ENCODE measurements around the gene SERPINB12.

The SERPINB12 gene

DNA sequence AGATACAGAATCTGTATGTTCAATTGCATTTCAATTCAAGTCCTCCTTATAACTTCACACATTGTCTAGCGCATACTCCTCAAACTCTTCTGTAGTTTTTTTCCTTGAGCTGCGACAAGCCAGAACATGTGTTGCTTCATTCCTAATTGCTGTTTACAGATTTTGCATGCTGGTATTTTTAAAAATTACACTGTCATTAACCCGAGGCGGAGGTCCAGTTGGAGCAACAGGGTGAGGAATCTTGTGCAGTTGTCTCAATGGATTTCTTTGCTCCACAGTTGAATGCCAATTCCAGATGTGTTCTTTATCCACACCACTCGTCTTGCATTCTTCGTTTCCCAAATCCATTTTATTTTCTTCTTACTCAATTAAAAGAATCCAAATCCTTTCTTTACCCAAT, 28.6 kb downstream of the SERPINB12 start:
- H3K36me3 Mint-ChIP-seq = no peaks in the 10 kb centered on the region
- ATAC-seq = no peak
- no peaks in the 10 kb centered on the region for H3K9me3 Mint-ChIP-seq
- peaks cover 49% of the 10 kb centered on the region for H3K27me3 Mint-ChIP-seq
- no peak overlapping the region for H3K27ac Mint-ChIP-seq
- no peaks in the 10 kb centered on the region for H3K4me1 Mint-ChIP-seq
- H3K4me3 Mint-ChIP-seq = no peak overlapping the region

DNA sequence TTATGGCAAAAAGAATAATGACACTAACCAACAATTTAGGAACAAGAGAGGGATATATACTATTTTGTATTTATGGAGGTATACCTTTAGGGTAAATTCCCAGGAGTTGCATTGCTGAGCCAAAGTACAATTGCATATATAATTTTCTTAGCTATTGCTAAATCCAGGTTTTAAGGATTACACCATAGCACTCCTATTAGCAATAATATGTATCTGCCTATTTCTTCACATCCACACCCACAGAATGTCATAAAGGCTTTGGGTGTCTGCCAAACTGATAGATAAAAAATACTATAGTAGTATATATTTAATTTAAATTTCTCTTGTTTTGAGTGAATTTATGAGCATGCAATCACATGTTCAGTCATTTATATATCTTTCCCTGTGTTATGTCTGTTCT, 33.5 kb downstream of the SERPINB12 start:
- peaks cover 23% of the 10 kb centered on the region for H3K27me3 Mint-ChIP-seq
- no peaks in the 10 kb centered on the region for H3K9me3 Mint-ChIP-seq
- H3K4me3 Mint-ChIP-seq = no peak overlapping the region
- no peak for ATAC-seq
- no peaks in the 10 kb centered on the region for H3K36me3 Mint-ChIP-seq
- no peaks in the 10 kb centered on the region for H3K4me1 Mint-ChIP-seq
- H3K27ac Mint-ChIP-seq = no peak overlapping the region

DNA sequence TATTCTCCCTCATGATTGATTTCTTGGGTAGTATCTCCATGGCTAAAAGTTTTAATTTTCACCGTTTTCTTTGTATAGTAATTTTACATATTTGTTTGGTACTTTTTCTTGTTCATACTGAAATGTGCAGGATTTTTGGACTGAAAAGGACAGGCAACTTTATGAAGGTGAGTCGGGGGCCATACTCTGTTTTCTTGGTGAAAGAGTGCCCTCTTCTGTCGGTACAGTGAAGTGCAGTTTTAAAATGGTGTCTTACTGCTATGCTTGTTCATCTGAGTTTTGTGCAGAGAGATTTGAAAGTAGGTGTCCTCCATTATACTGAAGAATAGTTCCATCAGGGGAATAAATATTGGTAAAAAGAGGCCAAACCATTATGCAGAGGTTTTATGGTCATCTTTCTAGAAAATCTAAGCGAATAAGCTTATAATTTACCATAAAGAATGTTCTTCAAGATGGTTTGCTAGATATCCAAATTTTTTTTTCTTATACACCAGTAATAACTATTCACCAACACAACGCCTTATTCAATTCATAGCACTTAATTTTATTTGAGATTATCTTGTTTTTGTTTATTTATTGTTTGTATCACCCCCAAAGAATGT, 36.3 kb downstream of the SERPINB12 start:
- no peaks in the 10 kb centered on the region for H3K9me3 Mint-ChIP-seq
- H3K27ac Mint-ChIP-seq = no peak overlapping the region
- no peak overlapping the region for H3K4me3 Mint-ChIP-seq
- ATAC-seq = no peak
- H3K27me3 Mint-ChIP-seq = no peaks in the 10 kb centered on the region
- no peaks in the 10 kb centered on the region for H3K36me3 Mint-ChIP-seq
- no peaks in the 10 kb centered on the region for H3K4me1 Mint-ChIP-seq

DNA sequence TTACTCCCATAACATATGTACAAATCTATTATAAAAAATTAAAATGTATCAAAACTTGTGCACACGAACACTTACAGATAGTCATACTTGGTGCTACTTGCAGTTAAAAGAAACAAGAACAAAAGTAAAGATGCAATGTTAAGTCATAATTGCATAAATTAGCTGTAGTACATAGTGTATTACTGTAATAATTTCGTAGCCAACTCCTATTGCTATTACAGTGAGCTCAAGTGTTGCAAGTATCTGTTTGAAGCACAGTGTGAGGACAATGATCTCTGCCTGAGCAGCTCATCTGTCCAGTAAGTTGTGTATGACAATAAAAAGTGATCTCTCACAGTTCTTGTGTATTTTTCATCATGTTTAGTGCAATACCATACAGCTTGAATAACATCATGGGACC, 37.4 kb downstream of the SERPINB12 start:
- Mint-ChIP-seq H3K4me3 (no peak overlapping the region), H3K9me3 (no peaks in the 10 kb centered on the region), H3K36me3 (no peaks in the 10 kb centered on the region), H3K27me3 (peaks cover 5% of the 10 kb centered on the region), H3K27ac (no peak overlapping the region), H3K4me1 (no peaks in the 10 kb centered on the region)
- ATAC-seq = no peak

DNA sequence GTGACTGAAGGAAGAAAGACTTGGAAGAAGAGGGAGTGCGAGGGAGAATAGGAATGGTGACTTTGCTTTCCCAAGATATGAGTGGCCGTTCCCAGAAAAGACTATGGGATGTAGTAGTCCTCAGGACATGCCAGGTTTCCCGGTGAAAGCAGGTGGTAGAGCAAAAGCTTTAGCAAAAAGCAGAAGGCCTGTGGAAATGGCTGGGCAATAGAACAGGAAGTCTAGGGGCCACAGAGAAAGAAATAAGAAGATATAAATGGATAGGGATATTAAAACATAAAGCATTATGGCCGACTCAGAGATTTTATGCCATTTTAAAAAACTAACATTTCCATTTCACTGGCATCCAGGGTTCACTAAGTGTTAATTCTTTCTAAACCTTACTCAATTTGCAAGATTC, 43.8 kb downstream of the SERPINB12 start:
- Mint-ChIP-seq H3K4me1 (no peaks in the 10 kb centered on the region), H3K36me3 (no peaks in the 10 kb centered on the region), H3K27me3 (peaks cover 21% of the 10 kb centered on the region), H3K9me3 (no peaks in the 10 kb centered on the region), H3K27ac (no peak overlapping the region), H3K4me3 (no peak overlapping the region)
- ATAC-seq = no peak

DNA sequence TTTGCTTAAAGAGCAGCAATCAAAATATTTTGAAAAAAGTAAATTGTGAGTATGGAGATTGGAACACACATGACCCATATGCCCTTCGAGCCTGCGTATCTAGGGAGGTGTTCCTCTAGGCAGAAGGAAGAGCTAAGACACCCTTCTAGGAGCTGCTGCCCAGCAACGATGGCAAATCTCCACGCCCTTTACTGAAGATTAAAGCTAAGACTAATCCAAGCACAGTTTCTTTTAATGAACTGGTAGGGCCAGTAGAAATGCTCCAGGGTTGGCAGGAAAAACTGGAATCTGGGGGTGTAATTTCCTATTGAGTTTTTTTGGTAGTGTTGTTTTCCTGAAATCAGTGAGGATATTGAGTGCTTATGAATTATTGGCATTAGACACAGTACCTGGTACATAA, 44.3 kb downstream of the SERPINB12 start:
- no peak for ATAC-seq
- Mint-ChIP-seq H3K36me3 (no peaks in the 10 kb centered on the region), H3K4me1 (no peaks in the 10 kb centered on the region), H3K27ac (no peak overlapping the region), H3K27me3 (peaks cover 21% of the 10 kb centered on the region), H3K4me3 (no peak overlapping the region), H3K9me3 (no peaks in the 10 kb centered on the region)

DNA sequence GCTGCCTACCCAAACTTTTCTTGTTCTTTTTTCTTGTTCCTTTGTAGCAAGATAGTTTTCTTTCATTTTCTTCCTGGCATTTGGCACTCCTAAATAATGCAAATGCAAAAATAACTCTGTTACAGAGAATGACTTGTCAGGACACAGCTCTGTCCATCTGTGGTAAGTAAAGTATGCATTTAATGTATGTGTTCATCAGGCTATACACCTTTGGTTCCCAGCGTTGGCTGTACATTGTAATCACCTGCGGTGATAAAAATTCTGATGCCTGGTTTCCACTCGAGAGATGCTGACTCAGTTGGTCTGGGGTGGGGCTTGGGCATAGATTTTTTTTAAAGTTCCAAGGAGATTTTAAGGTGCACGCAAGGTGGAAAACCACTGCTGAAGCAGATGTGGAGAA, 44.8 kb downstream of the SERPINB12 start, which contains the start of gene SERPINB13:
TSS of gene SERPINB13 (plus strand) at position 378 of the 400 bp plus-strand sequence. CDS start 1,325 bp downstream, outside the sequence.
- no peak within 1 kb of the TSS for H3K4me3 Mint-ChIP-seq
- ATAC-seq = no peak
- no peaks in the 10 kb centered on the region for H3K36me3 Mint-ChIP-seq
- H3K27ac Mint-ChIP-seq = no peak within 1 kb of the TSS
- no peaks in the 10 kb centered on the region for H3K9me3 Mint-ChIP-seq
- H3K4me1 Mint-ChIP-seq = no peaks in the 10 kb centered on the region
- peaks cover 21% of the 10 kb centered on the region for H3K27me3 Mint-ChIP-seq

DNA sequence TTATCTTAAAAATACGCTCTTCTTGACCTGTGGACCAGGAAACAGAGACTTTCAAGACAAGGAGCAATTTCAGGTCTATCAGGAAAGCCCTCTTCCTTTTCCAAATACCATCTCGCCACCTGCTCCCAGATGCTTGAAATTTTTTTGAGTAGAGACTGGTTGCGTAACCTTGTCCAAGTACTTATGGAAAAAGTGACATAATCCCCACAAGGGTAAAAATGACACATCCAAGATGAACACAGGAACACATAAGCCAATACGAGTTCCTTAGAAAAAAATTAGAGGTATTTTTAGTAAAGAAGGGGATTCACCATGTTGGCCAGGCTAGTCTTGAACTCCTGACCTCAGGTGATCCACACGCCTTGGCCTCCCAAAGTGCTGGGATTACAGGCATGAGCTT, 46.7 kb downstream of the SERPINB12 start:
- no peak overlapping the region for H3K27ac Mint-ChIP-seq
- H3K4me3 Mint-ChIP-seq = no peak overlapping the region
- H3K4me1 Mint-ChIP-seq = no peaks in the 10 kb centered on the region
- ATAC-seq = no peak
- no peaks in the 10 kb centered on the region for H3K9me3 Mint-ChIP-seq
- no peaks in the 10 kb centered on the region for H3K36me3 Mint-ChIP-seq
- peaks cover 21% of the 10 kb centered on the region for H3K27me3 Mint-ChIP-seq

DNA sequence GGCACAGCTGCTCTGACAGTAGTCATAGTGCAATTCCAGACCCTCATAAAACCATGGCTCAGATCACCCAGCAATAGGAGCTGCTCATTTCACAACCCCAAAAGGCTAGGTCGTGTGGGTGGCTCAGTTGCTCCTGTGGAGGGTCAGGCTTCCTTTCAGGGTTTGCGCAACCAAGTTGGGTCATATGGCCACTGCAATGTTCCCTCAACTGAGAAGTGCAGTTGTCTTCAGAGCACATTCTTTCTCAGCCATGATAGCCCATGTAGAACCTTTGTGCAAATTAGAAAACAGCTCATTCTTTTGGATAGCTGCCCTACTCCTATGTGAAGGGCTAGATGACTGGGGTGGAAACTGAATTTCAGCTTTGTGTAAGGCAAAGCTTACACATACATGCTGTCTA, 48.2 kb downstream of the SERPINB12 start:
- H3K9me3 Mint-ChIP-seq = no peaks in the 10 kb centered on the region
- peaks cover 8% of the 10 kb centered on the region for H3K27me3 Mint-ChIP-seq
- no peaks in the 10 kb centered on the region for H3K36me3 Mint-ChIP-seq
- H3K4me3 Mint-ChIP-seq = no peak overlapping the region
- no peak overlapping the region for H3K27ac Mint-ChIP-seq
- ATAC-seq = no peak
- no peaks in the 10 kb centered on the region for H3K4me1 Mint-ChIP-seq

DNA sequence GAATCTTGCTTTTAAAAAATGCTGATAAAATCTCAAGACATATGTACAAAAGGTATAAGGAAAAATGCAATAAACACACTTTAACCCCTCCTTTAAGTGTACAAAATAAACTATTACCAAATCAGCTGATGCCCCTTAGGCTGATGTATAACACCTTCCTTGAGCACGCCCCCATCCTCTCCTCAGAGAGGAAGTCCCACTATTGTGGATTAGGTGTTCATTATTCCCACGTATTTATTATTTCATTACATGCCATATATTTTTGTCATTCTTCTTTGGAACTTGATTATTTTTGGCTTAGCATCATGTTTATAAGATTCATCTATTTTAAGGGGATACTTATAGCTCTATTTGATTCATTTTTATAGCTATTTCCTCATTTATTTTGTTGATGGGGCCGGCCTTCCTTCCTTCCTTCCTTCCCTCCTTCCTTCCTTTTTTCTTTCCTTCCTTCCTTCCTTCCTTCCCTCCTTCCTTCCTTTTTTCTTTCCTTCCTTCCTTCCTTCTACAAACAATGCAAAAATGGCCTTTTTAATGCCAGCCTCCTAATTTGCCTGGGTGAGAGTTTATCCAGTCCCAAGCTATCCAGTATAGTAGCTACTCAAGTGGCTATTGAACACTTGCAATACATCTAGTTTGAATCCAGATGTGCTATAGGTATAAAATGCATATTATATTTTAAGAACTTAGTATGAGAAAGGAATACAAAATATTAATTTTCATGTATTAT, 49.0 kb downstream of the SERPINB12 start:
- no peak for ATAC-seq
- H3K4me3 Mint-ChIP-seq = no peak overlapping the region
- H3K4me1 Mint-ChIP-seq = no peaks in the 10 kb centered on the region
- no peaks in the 10 kb centered on the region for H3K36me3 Mint-ChIP-seq
- no peaks in the 10 kb centered on the region for H3K9me3 Mint-ChIP-seq
- peaks cover under 1% of the 10 kb centered on the region for H3K27me3 Mint-ChIP-seq
- H3K27ac Mint-ChIP-seq = no peak overlapping the region

DNA sequence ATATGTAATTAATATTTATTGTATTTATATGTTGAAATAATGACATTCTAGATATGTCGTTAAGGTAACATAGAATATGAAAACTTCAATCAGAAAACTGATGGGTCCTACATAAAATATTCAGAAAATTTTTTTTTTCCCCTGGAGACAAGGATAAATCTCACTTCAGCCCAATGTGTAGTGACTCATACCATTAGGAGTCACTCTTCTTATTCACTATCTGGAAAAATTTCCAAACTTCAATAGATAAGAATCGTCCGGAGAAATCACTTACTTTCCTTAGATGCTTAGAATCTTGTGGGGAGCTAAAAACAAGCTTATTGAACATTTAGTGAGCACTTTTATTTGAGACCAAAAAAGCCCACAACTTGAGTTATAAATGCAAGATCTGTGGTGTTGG, 49.6 kb downstream of the SERPINB12 start:
- Mint-ChIP-seq H3K9me3 (no peaks in the 10 kb centered on the region), H3K27ac (no peak overlapping the region), H3K4me1 (no peaks in the 10 kb centered on the region)

DNA sequence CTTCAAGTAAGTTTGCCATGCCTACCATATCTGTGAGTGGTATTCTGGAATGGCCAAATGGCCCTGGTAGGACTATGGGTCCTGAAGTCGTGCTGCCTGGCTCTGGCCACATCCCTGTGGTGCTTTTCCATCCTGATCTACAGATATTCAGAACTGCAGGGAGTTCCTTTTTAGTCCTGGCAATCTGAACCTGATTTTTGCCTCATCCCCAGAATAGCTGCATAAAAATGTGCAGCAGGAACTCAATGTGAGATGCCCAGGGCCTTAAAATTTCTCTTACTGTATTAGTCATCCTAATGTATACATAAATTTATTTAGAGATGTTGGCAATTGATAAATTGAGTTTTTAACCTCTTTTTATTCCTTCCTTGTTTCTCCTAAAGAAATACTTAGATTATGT, 50.3 kb downstream of the SERPINB12 start:
- H3K27ac Mint-ChIP-seq = no peak overlapping the region
- no peaks in the 10 kb centered on the region for H3K4me1 Mint-ChIP-seq
- H3K27me3 Mint-ChIP-seq = no peaks in the 10 kb centered on the region
- no peak for ATAC-seq
- no peaks in the 10 kb centered on the region for H3K9me3 Mint-ChIP-seq
- no peaks in the 10 kb centered on the region for H3K36me3 Mint-ChIP-seq
- no peak overlapping the region for H3K4me3 Mint-ChIP-seq

More for the DNA sequence above, 49.6 kb downstream of the SERPINB12 start:
- Mint-ChIP-seq H3K36me3 (no peaks in the 10 kb centered on the region), H3K4me3 (no peak overlapping the region), H3K27me3 (no peaks in the 10 kb centered on the region)
- no peak for ATAC-seq

DNA sequence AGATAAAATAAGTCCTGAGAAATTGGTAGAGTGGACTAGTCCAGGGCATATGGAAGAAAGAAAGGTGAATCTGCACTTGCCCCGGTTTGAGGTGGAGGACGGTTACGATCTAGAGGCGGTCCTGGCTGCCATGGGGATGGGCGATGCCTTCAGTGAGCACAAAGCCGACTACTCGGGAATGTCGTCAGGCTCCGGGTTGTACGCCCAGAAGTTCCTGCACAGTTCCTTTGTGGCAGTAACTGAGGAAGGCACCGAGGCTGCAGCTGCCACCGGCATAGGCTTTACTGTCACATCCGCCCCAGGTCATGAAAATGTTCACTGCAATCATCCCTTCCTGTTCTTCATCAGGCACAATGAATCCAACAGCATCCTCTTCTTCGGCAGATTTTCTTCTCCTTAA, 54.8 kb downstream of the SERPINB12 start:
- Mint-ChIP-seq H3K27ac (no peak overlapping the region), H3K36me3 (no peaks in the 10 kb centered on the region), H3K4me3 (no peak overlapping the region), H3K27me3 (no peaks in the 10 kb centered on the region), H3K9me3 (no peaks in the 10 kb centered on the region), H3K4me1 (no peaks in the 10 kb centered on the region)
- no peak for ATAC-seq

DNA sequence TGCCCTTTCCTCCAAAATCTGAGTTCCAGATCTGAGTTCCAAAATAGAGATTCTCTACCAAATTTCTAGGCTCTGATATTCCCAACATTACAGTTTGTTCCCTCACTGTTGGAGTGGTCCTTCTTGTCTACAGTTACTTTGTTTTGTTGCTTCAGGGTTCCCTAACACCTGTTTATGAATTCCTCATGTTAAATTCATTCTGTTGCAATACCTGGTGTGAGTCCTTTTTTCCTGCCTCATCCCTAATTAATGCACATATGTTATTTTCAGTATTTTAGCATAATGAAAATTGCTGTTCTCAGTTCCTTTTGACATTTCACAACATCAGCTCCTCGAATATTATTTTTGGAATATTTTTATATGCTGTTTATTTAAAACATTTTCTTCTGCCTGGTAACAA, 61.2 kb downstream of the SERPINB12 start:
- no peaks in the 10 kb centered on the region for H3K27me3 Mint-ChIP-seq
- ATAC-seq = no peak
- no peak overlapping the region for H3K27ac Mint-ChIP-seq
- no peaks in the 10 kb centered on the region for H3K36me3 Mint-ChIP-seq
- H3K4me3 Mint-ChIP-seq = no peak overlapping the region
- H3K4me1 Mint-ChIP-seq = no peaks in the 10 kb centered on the region
- H3K9me3 Mint-ChIP-seq = no peaks in the 10 kb centered on the region

DNA sequence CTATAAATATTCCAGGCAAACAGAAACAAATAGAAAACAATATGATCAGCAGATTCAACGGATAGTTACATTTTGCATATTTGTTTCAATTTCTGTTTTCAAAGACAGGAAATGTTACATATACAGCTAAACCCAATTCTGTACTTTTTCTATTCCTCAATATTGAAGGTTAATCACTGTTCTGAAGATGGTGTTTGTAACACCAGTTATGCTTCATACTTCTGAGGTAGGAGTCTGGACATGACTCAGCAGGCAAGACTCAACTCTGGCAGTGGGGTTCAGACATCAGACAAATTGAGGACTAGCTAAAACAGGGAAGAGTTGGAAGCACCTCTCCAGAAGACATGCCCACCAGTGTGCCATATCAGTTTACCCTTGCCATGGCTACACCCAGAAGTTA, 61.6 kb downstream of the SERPINB12 start:
- Mint-ChIP-seq H3K27ac (no peak overlapping the region), H3K4me3 (no peak overlapping the region), H3K4me1 (no peaks in the 10 kb centered on the region), H3K27me3 (no peaks in the 10 kb centered on the region), H3K36me3 (no peaks in the 10 kb centered on the region), H3K9me3 (no peaks in the 10 kb centered on the region)
- ATAC-seq = peak; percentile 61

DNA sequence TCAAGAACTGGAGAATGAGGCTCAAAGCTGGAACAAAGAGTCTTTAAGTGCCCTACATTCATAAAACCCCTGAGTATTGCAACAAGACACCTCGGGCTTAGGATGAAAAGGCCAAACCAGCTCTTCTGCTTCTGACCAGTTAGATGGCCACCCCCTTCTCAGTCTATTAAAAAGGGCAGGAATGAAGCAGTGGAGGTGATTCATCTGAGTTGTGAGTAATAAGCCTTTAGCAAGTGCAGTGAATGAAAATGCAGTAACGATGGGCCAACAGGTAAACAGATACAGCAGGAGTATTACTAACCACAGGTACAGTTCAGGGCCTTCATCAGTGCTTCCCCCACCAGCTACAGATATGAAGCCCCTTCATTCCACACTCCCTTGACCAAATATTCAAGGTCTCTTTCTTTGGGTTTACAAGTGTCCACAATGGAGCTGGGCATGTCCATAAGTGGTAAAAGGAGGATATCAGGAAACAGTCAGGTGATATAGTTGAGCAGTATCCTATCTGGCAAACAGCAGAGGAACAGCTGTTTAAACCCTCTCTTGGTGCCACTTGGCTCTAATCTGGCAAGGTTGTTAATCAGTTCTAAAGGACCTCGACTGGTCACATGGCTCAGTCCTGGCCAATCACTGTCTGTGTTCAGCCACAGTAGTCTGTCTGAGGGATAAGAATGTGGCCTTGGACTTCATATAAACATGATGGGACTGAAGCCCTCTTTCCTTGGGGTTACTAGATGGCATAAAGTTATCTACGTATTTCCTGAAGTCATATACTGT, 62.8 kb downstream of the SERPINB12 start:
- Mint-ChIP-seq H3K4me3 (no peak overlapping the region), H3K36me3 (no peaks in the 10 kb centered on the region), H3K27me3 (peaks cover 1% of the 10 kb centered on the region), H3K4me1 (no peaks in the 10 kb centered on the region), H3K27ac (no peak overlapping the region), H3K9me3 (no peaks in the 10 kb centered on the region)
- no peak for ATAC-seq
